A549 (cell line): ENCODE results near the gene NPAT. TPM values are rescaled to one million over a fixed set of nuclear protein-coding genes. Genes with fewer than 3 reads are reported as not detected.

Experiments
- ATAC-seq, 2 experiments: fragments of 200-7000 bp in 1 of 2; fragments of >200 bp in 1 of 2; cut with Nextera tagmentation in 1 of 2; cut with Tn5 transposase in 1 of 2; 3 replicates each; pipeline versions ENCODE4 v1.8.0 to v1.9.1; 2018 to 2020; ENCODE audit warnings: mild to moderate bottlenecking in 1 of 2, moderate library complexity in 1 of 2
- CTCF ChIA-PET: fragments of 300-600 bp; sonication (Branson Sonifier 250); formaldehyde crosslinking; extraction: SDS; loops from one replicate; lab custom pipeline; 2021; ENCODE audit warnings: antibody characterized with exemption, inconsistent platforms; lab: Yijun Ruan, JAX
- POLR2A ChIA-PET: fragments of 350-600 bp; formaldehyde crosslinking; extraction: SDS; loops from one replicate; lab custom pipeline; 2021; ENCODE audit warnings: antibody characterized with exemption, inconsistent platforms; lab: Yijun Ruan, JAX
- DNase-seq, 2 experiments: peaks; one replicate each; pipeline versions ENCODE4 v3.0.0 to v3.0.0-alpha.2; 2011 to 2016; ENCODE audit warnings: low read depth in 1 of 2, low spot score in 1 of 2
- FAIRE-seq: peaks from 2 replicates; lab custom pipeline; 2011; peaks lifted over from hg19 to GRCh38; lab: Jason Lieb, UNC
- H3K27ac ChIP-seq, 2 experiments: fragments of >200 bp; sonication (Bioruptor Twin); formaldehyde crosslinking; 3 replicates each; pipeline ENCODE4 v1.5.1; 2016 to 2017
- H3K4me1 ChIP-seq: fragments of >200 bp; sonication (Bioruptor Twin); formaldehyde crosslinking; 3 replicates; pipeline ENCODE4 v1.6.1; 2016
- H3K4me2 ChIP-seq: fragments of >200 bp; sonication (Bioruptor Twin); formaldehyde crosslinking; 3 replicates; pipeline ENCODE4 v1.6.1; 2016
- H3K4me3 ChIP-seq: fragments of >200 bp; sonication (Bioruptor Twin); formaldehyde crosslinking; 3 replicates; pipeline ENCODE4 v1.5.1; 2016
- H3K9me3 ChIP-seq: fragments of >200 bp; sonication (Bioruptor Twin); formaldehyde crosslinking; 3 replicates; pipeline ENCODE4 v1.6.1; 2016
- CBX8 ChIP-seq: fragments of 200-600 bp; sonication (generic); IDR thresholded peaks from 2 replicates; pipeline ENCODE4 v1.6.1; 2016
- EHMT2 ChIP-seq: fragments of 200-600 bp; sonication (generic); IDR thresholded peaks from 2 replicates; pipeline ENCODE4 v1.6.1; 2016; ENCODE audit warnings: antibody characterized with exemption, low read depth, mild to moderate bottlenecking, moderate library complexity
- ESRRA ChIP-seq: fragments of 150-350 bp; IDR thresholded peaks from 2 replicates; pipeline ENCODE4 v1.6.1; 2014; ENCODE audit warnings: mild to moderate bottlenecking, low read length, borderline replicate concordance
- FOSB ChIP-seq: fragments of 250-450 bp; sonication (Bioruptor Pico); IDR thresholded peaks from 2 replicates; pipeline ENCODE4 v1.5.0; 2020; ENCODE audit warnings: mild to moderate bottlenecking, moderate library complexity
- FOXS1 ChIP-seq: fragments of 250-450 bp; sonication (Bioruptor Pico); IDR thresholded peaks from 2 replicates; pipeline ENCODE4 v1.5.0; 2020; ENCODE audit warnings: mild to moderate bottlenecking, moderate library complexity
- HES2 ChIP-seq: fragments of >200 bp; sonication (Bioruptor Twin); formaldehyde crosslinking; IDR thresholded peaks from 2 replicates; pipeline ENCODE4 v1.6.1; 2016
- HEYL ChIP-seq: fragments of 250-450 bp; sonication (Bioruptor Pico); IDR thresholded peaks from 2 replicates; pipeline ENCODE4 v1.8.0; 2021; ENCODE audit warnings: mild to moderate bottlenecking, moderate library complexity
- HMGXB4 ChIP-seq: fragments of 250-450 bp; sonication (Bioruptor Pico); IDR thresholded peaks from 2 replicates; pipeline ENCODE4 v1.5.0; 2021; ENCODE audit warnings: mild to moderate bottlenecking, moderate library complexity, borderline replicate concordance
- HOXA7 ChIP-seq: fragments of 250-450 bp; sonication (Bioruptor Pico); IDR thresholded peaks from 2 replicates; pipeline ENCODE4 v1.5.0; 2020; ENCODE audit warnings: mild to moderate bottlenecking, moderate library complexity
- HOXB5 ChIP-seq: fragments of 250-450 bp; sonication (Bioruptor Pico); IDR thresholded peaks from 2 replicates; pipeline ENCODE4 v1.5.0; 2020; ENCODE audit warnings: mild to moderate bottlenecking, moderate library complexity
- JUNB ChIP-seq: fragments of >200 bp; sonication (Bioruptor Twin); formaldehyde crosslinking; IDR thresholded peaks from 2 replicates; pipeline ENCODE4 v1.6.1; 2016
- NR3C1 ChIP-seq: fragments of >200 bp; sonication (Bioruptor Twin); formaldehyde crosslinking; IDR thresholded peaks from 3 replicates; pipeline ENCODE4 v1.6.1; 2017
- PBX3 ChIP-seq: IDR thresholded peaks from 2 replicates; pipeline ENCODE4 v1.6.1; 2012
- POLR2A ChIP-seq: IDR thresholded peaks from 2 replicates; pipeline ENCODE4 v1.6.1; 2012; ENCODE audit warnings: mild to moderate bottlenecking, low read length
- REST ChIP-seq: fragments of 200-600 bp; sonication (generic); IDR thresholded peaks from 2 replicates; pipeline ENCODE4 v1.6.1; 2016; ENCODE audit warnings: antibody characterized with exemption, mild to moderate bottlenecking, moderate library complexity
- RFX5 ChIP-seq: fragments of 450-650 bp; IDR thresholded peaks from 2 replicates; pipeline ENCODE4 v1.7.1; 2014; ENCODE audit warnings: antibody characterized with exemption, mild to moderate bottlenecking, moderate library complexity
- RNF2 ChIP-seq: fragments of 200-600 bp; sonication (generic); IDR thresholded peaks from 2 replicates; pipeline ENCODE4 v1.6.1; 2016; ENCODE audit warnings: low read depth, mild to moderate bottlenecking, antibody characterized with exemption, moderate library complexity, borderline replicate concordance
- SMC3 ChIP-seq: fragments of >200 bp; sonication (Bioruptor Twin); formaldehyde crosslinking; IDR thresholded peaks from 3 replicates; pipeline ENCODE4 v1.6.1; 2018; ENCODE audit warnings: inconsistent platforms
- TFCP2L1 ChIP-seq: fragments of 250-450 bp; sonication (Bioruptor Pico); IDR thresholded peaks from 2 replicates; pipeline ENCODE4 v1.5.0; 2021; ENCODE audit warnings: mild to moderate bottlenecking
- ZNF302 ChIP-seq: fragments of 250-450 bp; sonication (Bioruptor Pico); IDR thresholded peaks from 2 replicates; pipeline ENCODE4 v1.9.0; 2021; ENCODE audit warnings: inconsistent platforms, mild to moderate bottlenecking, moderate library complexity
- WGBS: methylation state at CpG from one replicate; pipeline ENCODE4 v1.1.6; 2017; ENCODE audit errors: missing lambda C conversion rate; 5-methylcytosine and 5-hydroxymethylcytosine counted together
- polyA plus RNA-seq, 4 experiments: library from polyadenylated mRNA; depleted of rRNA in 3 of 4; stranded (reverse); fragments of >200 nt; fragmentation: RNase III in 1 of 4; extraction: RNeasy Plus Mini Kit Qiagen cat#74134 plus additional on column Dnase treatment in 1 of 4; gene quantifications; 2 replicates in 3 of 4; 3 replicates in 1 of 4; pipeline ENCODE4 v1.2.3, GENCODE V29; 2011 to 2017

Gene NPAT
- polyA plus RNA-seq, 2 of the 4 experiments (the other 2 are of a cell fraction) = 4.6 to 9.3 TPM

GRCh38 chr11:108233277-108233945, 11.0 kb upstream of the NPAT start:
- 85% methylated on average over 2 of the region's 2 CpGs for WGBS
- H3K27ac ChIP-seq = no peak overlapping the region
- POLR2A ChIA-PET = no interaction called here
- no peak for ATAC-seq
- DNase-seq = no peak
- H3K9me3 ChIP-seq = no peaks in the 10 kb centered on the region
- TF ChIP-seq PBX3 (no peak), HOXB5 (CRISPR knock-in tag) (no peak)
- H3K4me2 ChIP-seq = no peak overlapping the region
- no peak for FAIRE-seq
- no peak overlapping the region for H3K4me3 ChIP-seq
- H3K4me1 ChIP-seq = no peaks in the 10 kb centered on the region
- CTCF ChIA-PET = interaction anchor here (1.3 kb wide), 1 partner anchor 10 kb away, joined by 3 read pairs; no protein-coding TSS in a partner anchor

- H3K27ac ChIP-seq = no peak overlapping the region
- H3K4me1 ChIP-seq = peaks cover 15% of the 10 kb centered on the region; the same call in 2 of the 3 replicates
- ChIA-PET POLR2A (no interaction called here), CTCF (no interaction called here)
- TF ChIP-seq HMGXB4 (CRISPR knock-in tag) = no peak
- TF ChIP-seq TFCP2L1 (CRISPR knock-in tag) = no peak
- no peak for TF ChIP-seq PBX3
- no peak for TF ChIP-seq SMC3
- no peak for TF ChIP-seq POLR2A
- no peak for TF ChIP-seq FOSB
- no peak for TF ChIP-seq HES2
- no peak for TF ChIP-seq ESRRA
- no peak for TF ChIP-seq FOXS1 (CRISPR knock-in tag)
- no peak for TF ChIP-seq HOXA7 (CRISPR knock-in tag)
- TF ChIP-seq ZNF302 = no peak
- TF ChIP-seq RFX5 = no peak
- no peak for TF ChIP-seq EHMT2
- no peak for TF ChIP-seq REST
- no peak for TF ChIP-seq JUNB
- TF ChIP-seq RNF2 = no peak
- TF ChIP-seq CBX8 = no peak
- no peak for TF ChIP-seq HEYL (CRISPR knock-in tag)
- TF ChIP-seq NR3C1 = no peak
- no peaks in the 10 kb centered on the region for H3K9me3 ChIP-seq
- no peak overlapping the region for H3K4me2 ChIP-seq
- WGBS = 85% methylated on average over 2 of the region's 2 CpGs
- ATAC-seq (no peak), FAIRE-seq (no peak), DNase-seq (no peak)
- H3K4me3 ChIP-seq = no peak overlapping the region
Observed at GRCh38 chr11:108228251-108228650, 5.8 kb upstream of the NPAT start.
